Measurements from ENCODE around the gene RHOB.
"Not testable (repeated sequence)": the region's sequence is repeated elsewhere in the genome, so short reads cannot be mapped to it uniquely, and the experiment has no call there.

Gene RHOB

GRCh38 chr2:20454036-20454981, 7.4 kb downstream of the RHOB start:
- no peak for DNase-seq

GRCh38 chr2:20455076-20455587, 8.3 kb downstream of the RHOB start:
- no peak for DNase-seq

- no peak for DNase-seq
Measured at GRCh38 chr2:20456116-20456571, 9.3 kb downstream of the RHOB start.

- DNase-seq: no peak
Measured at GRCh38 chr2:20456636-20457426, 10.0 kb downstream of the RHOB start.

GRCh38 chr2:20457661-20458630, 11.1 kb downstream of the RHOB start:
- no peak for DNase-seq

GRCh38 chr2:20458737-20459484, 12.0 kb downstream of the RHOB start:
- DNase-seq: not testable (repeated sequence)

- DNase-seq: no peak
Measured at GRCh38 chr2:20465716-20466394, 19.0 kb downstream of the RHOB start.

- no peak for DNase-seq
Measured at GRCh38 chr2:20467789-20468548, 21.1 kb downstream of the RHOB start.

- DNase-seq: no peak
Measured at GRCh38 chr2:20468549-20469500, 22.0 kb downstream of the RHOB start.

GRCh38 chr2:20469595-20469994, 22.7 kb downstream of the RHOB start:
- no peak for DNase-seq

GRCh38 chr2:20470211-20470610, 23.3 kb downstream of the RHOB start:
- no peak for DNase-seq

GRCh38 chr2:20471148-20471547, 24.3 kb downstream of the RHOB start:
- DNase-seq: no peak

- no peak for DNase-seq
Measured at GRCh38 chr2:20471902-20472559, 25.2 kb downstream of the RHOB start.

GRCh38 chr2:20472569-20472968, 25.7 kb downstream of the RHOB start:
- no peak for DNase-seq

- DNase-seq: no peak
Measured at GRCh38 chr2:20473128-20473527, 26.3 kb downstream of the RHOB start.

GRCh38 chr2:20474757-20475566, 28.1 kb downstream of the RHOB start:
- DNase-seq: no peak

GRCh38 chr2:20475567-20475952, 28.7 kb downstream of the RHOB start:
- DNase-seq: no peak

Measured in effector CD4-positive, alpha-beta T cell (primary cell).